Gastroesophageal sphincter (tissue), 3 donors: ENCODE results near the gene ROR1.

Source experiments
- CTCF ChIP-seq, 4 experiments: fragments of 200-600 bp in 2 of 4; fragments of 450-650 bp in 2 of 4; sonication (generic) in 1 of 4; IDR thresholded peaks; one replicate each; pipeline ENCODE4 v1.5.1; 2017 to 2019; ENCODE audit warnings: antibody characterized with exemption in 4 of 4, mild to moderate bottlenecking in 2 of 4, moderate library complexity in 2 of 4
- EP300 ChIP-seq: sonication (generic); formaldehyde crosslinking; IDR thresholded peaks from one replicate; pipeline ENCODE4 v1.6.1; 2017; ENCODE audit warnings: antibody characterized with exemption, mild to moderate bottlenecking
- POLR2AphosphoS5 ChIP-seq: sonication (generic); formaldehyde crosslinking; IDR thresholded peaks from one replicate; pipeline ENCODE4 v1.6.1; 2017; ENCODE audit warnings: antibody characterized with exemption

GRCh38 chr1:63892632-63893395 lies 119.0 kb downstream of the ROR1 start:
- TF ChIP-seq CTCF (IDR thresholded peaks at IDR 0.05) (no peak), POLR2AphosphoS5 (peak; percentile 14), EP300 (no peak)
